Heart left ventricle (tissue), 16 donors: ENCODE data around the gene CD96. TPM values are rescaled to one million over a fixed set of nuclear protein-coding genes. Genes with fewer than 3 reads are reported as not detected.

ENCODE experiments used
- ATAC-seq, 4 donors: fragments of 200-7000 bp; cut with Tn5 transposase; one replicate each; pipeline ENCODE4 v1.9.1; 2020 to 2022; ENCODE audit warnings: moderate library complexity in 4 of 4, mild to moderate bottlenecking in 3 of 4, moderate number of reproducible peaks in 1 of 4
- DNase-seq, 5 donors: peaks; one replicate each; pipeline ENCODE4 v3.0.0-alpha.2; 2020
- H3K27ac ChIP-seq, 12 donors: fragments of 200-600 bp; sonication (generic) in 4 of 12; one replicate each; pipeline versions ENCODE4 v1.5.0 to v1.8.0; 2016 to 2022; ENCODE audit warnings: mild to moderate bottlenecking in 2 of 12
- H3K27me3 ChIP-seq, 9 donors: fragments of 200-600 bp; sonication (generic) in 2 of 9; one replicate each; pipeline versions ENCODE4 v1.5.1 to v1.8.0; 2016 to 2022; ENCODE audit warnings: mild to moderate bottlenecking in 3 of 9
- H3K36me3 ChIP-seq, 9 donors: fragments of 200-600 bp; sonication (generic) in 2 of 9; one replicate each; pipeline versions ENCODE4 v1.5.0 to v1.8.0; 2018 to 2022; ENCODE audit warnings: mild to moderate bottlenecking in 2 of 9
- H3K4me1 ChIP-seq, 12 donors: fragments of 200-600 bp; sonication (generic) in 4 of 12; one replicate each; pipeline versions ENCODE4 v1.5.0 to v1.8.0; 2016 to 2022; ENCODE audit warnings: mild to moderate bottlenecking in 3 of 12
- H3K4me3 ChIP-seq, 12 donors: fragments of 200-600 bp; sonication (generic) in 4 of 12; one replicate each; pipeline versions ENCODE4 v1.5.0 to v1.8.0; 2017 to 2022; ENCODE audit warnings: mild to moderate bottlenecking in 9 of 12, moderate library complexity in 4 of 12
- H3K9me3 ChIP-seq, 12 donors: fragments of 200-600 bp; sonication (generic) in 4 of 12; one replicate each; pipeline versions ENCODE4 v1.5.0 to v1.8.0; 2016 to 2022; ENCODE audit warnings: mild to moderate bottlenecking in 1 of 12
- POLR2A ChIP-seq, 2 donors: fragments of 450-650 bp; IDR thresholded peaks; one replicate each; pipeline ENCODE4 v1.6.1; 2017; ENCODE audit warnings: antibody characterized with exemption in 2 of 2, mild to moderate bottlenecking in 2 of 2, moderate library complexity in 2 of 2
- WGBS, 4 donors: extraction: QIAGEN DNeasy Blood & Tissue Kit in 2 of 4; methylation state at CpG; one replicate each; pipeline versions ENCODE4 v1.1.5 to v1.1.7; 2013 to 2018; 5-methylcytosine and 5-hydroxymethylcytosine counted together
- intact Hi-C, 10 donors: fragments of 100-400 bp; cut with DNase I; formaldehyde crosslinking; loops; one replicate each; pipeline versions ENCODE4 v1.11.1 to v1.14.2; 2022
- polyA plus RNA-seq, 2 donors: library from polyadenylated mRNA; stranded (reverse); fragments of 200-250 nt; gene quantifications; one replicate each; pipeline ENCODE4 v1.2.3, GENCODE V29; 2013
- total RNA-seq, 9 donors: library from RNA; depleted of rRNA in 2 of 9; stranded (reverse); fragments of >200 nt in 2 of 9; fragmentation: NEBNext Ultra II Directional in 3 of 9; extraction: Animal tissue kit (Norgen Biotek cat#: 25700) in 3 of 9; gene quantifications; one replicate each; pipeline versions ENCODE4 v1.1.0 to v1.2.4, GENCODE V29; 2016 to 2023
- TF ChIP-seq, protein P1 (sequence below), 12 donors: fragments of 200-600 bp; sonication (generic) in 4 of 12; IDR thresholded peaks; one replicate each; pipeline versions ENCODE4 v1.5.0 to v1.8.0; 2018 to 2022; ENCODE audit warnings: antibody characterized with exemption in 12 of 12, mild to moderate bottlenecking in 5 of 12
- donor health status: ischemic (EF 13 %, LVEDD 7.1; RV severe dilation, severe dysfunction).
- donor health status: healthy with polysubstance abuse.
- donor health status: DM: no; HTN: yes; CAD: no.
- donor health status: DM: no; HTN: no; CAD: no.
- donor health status: ischemic (EF 25% LVEDD 6.9; RV normal size, moderate dysfunction).
- donor health status: ischemic (EF 25% LVEDD 5.7; RV mildly dilated, moderate dysfunction).
- donor health status: healthy.
- donor health status: DM: yes; HTN: yes; CAD: no.
- donor health status: ischemic (EF 35%, LVEDD 5.7; RV mildly dilated, moderate dysfunction).
- donor health status: nonischemic (EF 11% LVEDD 7.7; RV severe dilation, severe dysfunction).
- donor health status: DM: yes; HTN: yes; CAD: no.
- donor health status: PGD.
- donor health status: ischemic (EF 29% LVEDD 5.4; RV normal size, mild dysfunction).
- donor health status: nonischemic (EF 23%, LVEDD 6.1; RV moderate dilation, normal function).

CD96 gene
- total and polyA plus RNA-seq, 11 donors = 0.08 to 4.4 (median 0.28) TPM; not detected in 4

DNA sequence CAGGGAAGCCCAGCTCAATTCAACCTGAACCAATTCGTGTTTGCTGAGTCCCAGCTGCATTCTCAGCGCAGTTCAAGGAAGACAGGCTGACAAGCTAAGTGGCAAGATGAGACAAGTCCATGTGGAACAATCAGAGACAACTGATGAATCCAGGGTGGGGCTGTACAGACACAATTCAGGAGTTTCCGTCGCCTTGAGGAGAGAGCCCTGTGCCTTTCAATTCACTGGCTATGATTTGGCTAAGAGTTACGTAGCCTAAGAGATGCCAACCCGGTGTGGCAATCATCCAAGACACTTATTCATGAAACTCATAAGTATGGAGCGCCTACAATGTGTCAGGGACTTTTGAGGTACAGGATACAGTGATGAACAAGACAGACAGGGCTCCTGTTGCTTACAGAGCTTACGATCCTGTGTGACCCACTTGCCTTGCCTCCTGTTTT, 68.6 kb downstream of the CD96 start:
- DNase-seq (no peak), ATAC-seq (no peak)
- Histone ChIP-seq H3K36me3 (no peaks in the 10 kb centered on the region), H3K9me3 (no peaks in the 10 kb centered on the region), H3K27ac (no peak overlapping the region), H3K4me1 (peaks cover 0 to 9% (median 0%) of the 10 kb centered on the region in 12 donors), H3K4me3 (no peak overlapping the region), H3K27me3 (no peaks in the 10 kb centered on the region)
- TF ChIP-seq, protein P1, sequence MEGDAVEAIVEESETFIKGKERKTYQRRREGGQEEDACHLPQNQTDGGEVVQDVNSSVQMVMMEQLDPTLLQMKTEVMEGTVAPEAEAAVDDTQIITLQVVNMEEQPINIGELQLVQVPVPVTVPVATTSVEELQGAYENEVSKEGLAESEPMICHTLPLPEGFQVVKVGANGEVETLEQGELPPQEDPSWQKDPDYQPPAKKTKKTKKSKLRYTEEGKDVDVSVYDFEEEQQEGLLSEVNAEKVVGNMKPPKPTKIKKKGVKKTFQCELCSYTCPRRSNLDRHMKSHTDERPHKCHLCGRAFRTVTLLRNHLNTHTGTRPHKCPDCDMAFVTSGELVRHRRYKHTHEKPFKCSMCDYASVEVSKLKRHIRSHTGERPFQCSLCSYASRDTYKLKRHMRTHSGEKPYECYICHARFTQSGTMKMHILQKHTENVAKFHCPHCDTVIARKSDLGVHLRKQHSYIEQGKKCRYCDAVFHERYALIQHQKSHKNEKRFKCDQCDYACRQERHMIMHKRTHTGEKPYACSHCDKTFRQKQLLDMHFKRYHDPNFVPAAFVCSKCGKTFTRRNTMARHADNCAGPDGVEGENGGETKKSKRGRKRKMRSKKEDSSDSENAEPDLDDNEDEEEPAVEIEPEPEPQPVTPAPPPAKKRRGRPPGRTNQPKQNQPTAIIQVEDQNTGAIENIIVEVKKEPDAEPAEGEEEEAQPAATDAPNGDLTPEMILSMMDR (IDR thresholded peaks at IDR 0.05) = no peak
- TF ChIP-seq POLR2A (IDR thresholded peaks at IDR 0.05) = no peak
- 78 to 81% (median 79%) methylated on average over 8 of the region's 8 CpGs for WGBS, 4 donors
- intact Hi-C loops = no loop called here

DNA sequence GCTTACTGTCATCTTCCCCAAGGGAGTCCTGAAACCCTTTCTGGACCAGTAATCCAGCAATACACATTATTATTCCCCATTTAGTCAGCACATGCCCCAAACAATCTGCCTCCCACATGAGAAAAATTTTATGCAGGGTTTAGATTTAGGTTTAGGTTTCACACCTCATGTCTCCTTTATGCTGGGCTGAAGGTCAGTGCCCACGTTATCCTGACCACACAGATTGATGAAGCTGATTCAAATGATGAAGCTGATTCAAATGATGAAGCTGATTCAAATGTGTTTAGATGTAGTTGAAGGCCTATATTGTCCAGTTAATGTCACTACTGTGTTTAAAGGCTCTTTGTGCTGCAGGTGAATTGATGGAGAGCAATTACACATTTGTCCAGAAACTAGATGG, 71.3 kb downstream of the CD96 start:
- WGBS, 4 donors = 58 to 89% (median 76%) methylated on average over 1 of the region's 1 CpG

DNA sequence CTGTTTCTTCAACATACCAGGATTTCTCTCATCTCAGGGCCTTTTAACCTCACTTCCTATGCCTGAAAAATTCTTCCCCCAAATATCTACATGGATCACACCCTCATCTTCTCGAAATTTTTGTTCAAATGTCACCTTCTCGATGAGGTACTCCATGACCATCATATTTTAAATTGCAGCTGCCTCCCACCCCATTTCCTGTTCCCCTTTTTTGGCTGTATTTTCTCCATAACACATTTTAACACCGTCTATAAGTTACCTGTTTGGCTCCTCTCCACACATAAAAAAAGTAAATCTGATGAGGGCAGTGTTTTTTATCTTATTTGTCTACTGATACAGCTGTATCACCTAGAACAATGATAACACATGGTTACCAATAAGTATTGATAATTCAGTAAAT, 73.9 kb downstream of the CD96 start:
- H3K4me1 ChIP-seq = peaks cover 0 to 9% (median 0%) of the 10 kb centered on the region in 12 donors
- intact Hi-C loops = no loop called here
- H3K4me3 ChIP-seq = no peak overlapping the region
- peak overlapping the region in 1 of 12 donors; percentile 33 for H3K27ac ChIP-seq
- DNase-seq = no peak
- TF ChIP-seq, protein P1 (IDR thresholded peaks at IDR 0.05) = no peak
- no peak for TF ChIP-seq POLR2A (IDR thresholded peaks at IDR 0.05)
- H3K9me3 ChIP-seq = no peaks in the 10 kb centered on the region
- WGBS, 4 donors = 53 to 70% (median 62%) methylated on average over 3 of the region's 3 CpGs
- H3K27me3 ChIP-seq = no peaks in the 10 kb centered on the region
- ATAC-seq = no peak
- no peaks in the 10 kb centered on the region for H3K36me3 ChIP-seq

More for the DNA sequence above, 71.3 kb downstream of the CD96 start:
- Histone ChIP-seq H3K9me3 (no peaks in the 10 kb centered on the region), H3K27ac (no peak overlapping the region), H3K27me3 (no peaks in the 10 kb centered on the region), H3K4me1 (peaks cover 0 to 14% (median 0%) of the 10 kb centered on the region in 12 donors), H3K4me3 (no peak overlapping the region), H3K36me3 (no peaks in the 10 kb centered on the region)
- TF ChIP-seq, protein P1 (IDR thresholded peaks at IDR 0.05) = no peak
- no peak for TF ChIP-seq POLR2A (IDR thresholded peaks at IDR 0.05)
- intact Hi-C loops = no loop called here
- DNase-seq (no peak), ATAC-seq (no peak)

DNA sequence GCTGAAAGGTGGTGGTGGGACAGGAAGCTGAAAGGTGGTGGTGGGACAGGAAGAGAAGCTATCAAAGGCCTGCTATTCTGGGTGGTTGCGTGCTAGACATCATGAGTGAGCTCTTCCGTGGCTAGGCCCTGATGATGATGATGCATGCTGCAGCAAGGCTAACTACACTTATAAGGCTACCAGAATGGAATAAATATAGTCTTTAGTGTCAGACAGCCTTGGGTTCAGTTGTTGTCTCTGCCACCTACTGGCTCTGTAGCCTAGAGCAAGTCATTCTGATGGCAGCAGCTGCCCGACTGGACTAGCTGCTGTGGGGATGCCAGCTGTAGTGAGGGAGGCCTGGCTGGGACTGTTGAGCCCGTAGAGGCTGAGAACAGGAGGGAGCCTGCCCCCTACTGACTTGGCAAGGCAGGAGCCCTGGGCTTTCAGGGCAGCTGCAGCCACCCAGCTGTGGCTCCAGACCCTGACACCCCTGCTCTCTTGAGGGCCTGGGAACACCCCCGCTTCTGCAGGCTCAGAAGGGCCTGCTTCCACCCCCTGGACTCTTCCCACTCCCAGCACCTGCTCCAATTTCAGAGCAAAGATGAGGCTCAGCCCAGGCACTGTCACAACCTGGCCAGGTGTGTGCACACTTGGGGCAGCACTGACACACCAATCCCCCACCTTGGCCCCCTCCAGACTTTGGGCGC, 74.6 kb downstream of the CD96 start:
- H3K4me1 ChIP-seq = peaks cover 0 to 8% (median 0%) of the 10 kb centered on the region in 12 donors
- WGBS, 4 donors = 80 to 89% (median 86%) methylated on average over 5 to 6 of the region's 6 CpGs
- TF ChIP-seq POLR2A (IDR thresholded peaks at IDR 0.05) = no peak
- TF ChIP-seq, protein P1 (IDR thresholded peaks at IDR 0.05) = no peak
- peak overlapping the region in 1 of 12 donors; percentile 33 for H3K27ac ChIP-seq
- intact Hi-C loops = no loop called here
- ATAC-seq (no peak), DNase-seq (no peak)
- H3K4me3 ChIP-seq = no peak overlapping the region
- H3K36me3 ChIP-seq = no peaks in the 10 kb centered on the region
- no peaks in the 10 kb centered on the region for H3K9me3 ChIP-seq
- no peaks in the 10 kb centered on the region for H3K27me3 ChIP-seq
